ENCODE results near the gene TNP2. TPM values are rescaled to one million over a fixed set of nuclear protein-coding genes. Genes with fewer than 3 reads are reported as not detected.

TNP2 gene
- total RNA-seq, 2 donors from 2014 or later = not detected

DNA sequence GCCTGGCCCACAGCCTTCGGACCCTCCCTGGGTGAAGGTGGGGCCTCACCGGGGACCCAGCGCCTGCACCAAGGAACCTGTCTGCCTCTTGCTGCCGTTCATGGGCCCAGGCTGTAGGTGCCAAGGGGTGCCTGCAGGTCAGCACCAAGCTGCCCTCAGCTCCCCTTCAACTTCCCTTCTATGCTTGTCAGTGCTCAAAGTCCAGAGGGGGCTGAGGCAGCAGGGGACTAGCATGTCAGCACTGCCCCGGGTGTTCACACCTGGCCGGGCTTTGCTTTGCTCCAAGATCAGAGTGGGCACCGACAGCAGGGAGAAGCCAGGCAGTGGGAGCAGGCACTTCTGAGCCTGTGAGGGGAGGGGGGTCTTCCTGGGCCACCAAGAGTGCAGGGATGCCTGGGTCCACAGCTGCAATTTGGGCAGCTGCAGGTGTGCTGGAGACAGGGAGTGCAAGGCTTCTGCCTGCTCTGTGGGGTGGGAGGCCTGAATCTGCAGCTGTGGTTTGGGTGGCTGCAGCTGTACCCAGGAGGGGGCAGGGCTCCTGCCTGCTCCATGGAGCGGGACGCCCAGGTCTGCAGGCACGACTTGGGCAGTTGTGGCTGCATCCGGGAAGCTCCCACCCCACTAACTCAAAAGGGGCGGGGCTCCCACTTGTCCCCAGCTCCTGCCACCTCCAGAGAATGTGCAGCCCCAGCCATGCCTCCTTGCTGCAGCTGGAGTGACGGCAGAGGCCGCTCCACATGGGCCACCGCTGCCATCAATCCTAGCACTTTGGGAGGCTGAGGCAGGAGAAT is 39.6 kb upstream of the TNP2 start:
- H3K9ac ChIP-seq (ENCODE audit: low read depth in 2 of 2, low read length in 2 of 2) = no peak overlapping the region
- no peaks in the 10 kb centered on the region for H3K36me3 ChIP-seq
- no peaks in the 10 kb centered on the region for H3K27me3 ChIP-seq
- TF ChIP-seq, protein P1, sequence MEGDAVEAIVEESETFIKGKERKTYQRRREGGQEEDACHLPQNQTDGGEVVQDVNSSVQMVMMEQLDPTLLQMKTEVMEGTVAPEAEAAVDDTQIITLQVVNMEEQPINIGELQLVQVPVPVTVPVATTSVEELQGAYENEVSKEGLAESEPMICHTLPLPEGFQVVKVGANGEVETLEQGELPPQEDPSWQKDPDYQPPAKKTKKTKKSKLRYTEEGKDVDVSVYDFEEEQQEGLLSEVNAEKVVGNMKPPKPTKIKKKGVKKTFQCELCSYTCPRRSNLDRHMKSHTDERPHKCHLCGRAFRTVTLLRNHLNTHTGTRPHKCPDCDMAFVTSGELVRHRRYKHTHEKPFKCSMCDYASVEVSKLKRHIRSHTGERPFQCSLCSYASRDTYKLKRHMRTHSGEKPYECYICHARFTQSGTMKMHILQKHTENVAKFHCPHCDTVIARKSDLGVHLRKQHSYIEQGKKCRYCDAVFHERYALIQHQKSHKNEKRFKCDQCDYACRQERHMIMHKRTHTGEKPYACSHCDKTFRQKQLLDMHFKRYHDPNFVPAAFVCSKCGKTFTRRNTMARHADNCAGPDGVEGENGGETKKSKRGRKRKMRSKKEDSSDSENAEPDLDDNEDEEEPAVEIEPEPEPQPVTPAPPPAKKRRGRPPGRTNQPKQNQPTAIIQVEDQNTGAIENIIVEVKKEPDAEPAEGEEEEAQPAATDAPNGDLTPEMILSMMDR (IDR thresholded peaks at IDR 0.05) = no peak
- intact Hi-C loops (cut with DNase I) = no loop called here
- H3K4me1 ChIP-seq = peaks cover 12% of the 10 kb centered on the region
- DNase-seq = no peak
- H3K27ac ChIP-seq = no peak overlapping the region
- no peaks in the 10 kb centered on the region for H3K9me3 ChIP-seq
- H3K4me3 ChIP-seq = no peak overlapping the region

DNA sequence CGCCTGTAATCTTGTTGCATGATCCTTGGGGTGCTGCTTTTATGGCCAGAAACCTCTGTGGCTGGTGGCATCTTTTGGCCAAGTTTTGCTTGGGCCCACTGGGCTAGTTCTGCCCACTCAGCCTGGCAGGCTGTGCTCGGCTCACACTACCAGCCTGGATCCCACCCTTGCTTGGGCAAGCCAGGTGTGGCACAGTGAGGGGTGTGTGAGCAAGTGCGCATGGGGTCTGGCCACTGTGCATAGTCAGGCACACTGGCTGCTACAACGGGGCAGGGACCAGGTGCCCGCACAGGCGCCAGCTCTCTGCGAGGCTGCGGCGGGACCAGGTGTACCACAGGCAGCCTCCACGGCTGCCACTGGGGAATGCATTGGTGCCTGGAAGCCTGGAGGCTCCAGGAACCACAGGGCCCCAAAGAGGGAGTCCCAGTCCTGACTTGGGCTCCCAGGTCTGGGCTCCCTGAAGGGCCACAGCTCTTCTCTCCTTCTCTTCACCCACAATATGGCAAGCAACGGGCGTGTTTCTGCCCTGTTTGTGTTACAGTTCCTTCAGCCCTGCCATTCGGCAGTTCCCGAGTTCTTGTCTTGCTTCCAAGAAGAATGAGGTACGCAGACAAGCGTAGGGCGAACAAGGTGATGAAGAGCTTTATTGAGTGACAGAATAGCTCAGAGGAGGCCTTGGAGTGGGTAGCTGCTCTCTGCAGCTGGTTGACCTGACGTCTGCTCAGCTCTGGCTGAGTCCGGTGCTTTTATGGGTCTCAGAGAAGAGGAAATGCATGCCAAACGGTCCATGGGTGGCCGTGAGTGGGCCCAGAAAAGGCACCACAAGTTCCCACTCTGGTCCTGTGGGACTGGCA is 38.7 kb upstream of the TNP2 start:
- H3K36me3 ChIP-seq = no peaks in the 10 kb centered on the region
- no peak for DNase-seq
- TF ChIP-seq, protein P1 (IDR thresholded peaks at IDR 0.05) = no peak
- H3K27me3 ChIP-seq = no peaks in the 10 kb centered on the region
- no peak overlapping the region for H3K27ac ChIP-seq
- no peaks in the 10 kb centered on the region for H3K9me3 ChIP-seq
- no peak overlapping the region for H3K9ac ChIP-seq (ENCODE audit: low read depth in 2 of 2, low read length in 2 of 2)
- intact Hi-C loops (cut with DNase I) = no loop called here
- H3K4me1 ChIP-seq = peaks cover 10% of the 10 kb centered on the region
- no peak overlapping the region for H3K4me3 ChIP-seq

DNA sequence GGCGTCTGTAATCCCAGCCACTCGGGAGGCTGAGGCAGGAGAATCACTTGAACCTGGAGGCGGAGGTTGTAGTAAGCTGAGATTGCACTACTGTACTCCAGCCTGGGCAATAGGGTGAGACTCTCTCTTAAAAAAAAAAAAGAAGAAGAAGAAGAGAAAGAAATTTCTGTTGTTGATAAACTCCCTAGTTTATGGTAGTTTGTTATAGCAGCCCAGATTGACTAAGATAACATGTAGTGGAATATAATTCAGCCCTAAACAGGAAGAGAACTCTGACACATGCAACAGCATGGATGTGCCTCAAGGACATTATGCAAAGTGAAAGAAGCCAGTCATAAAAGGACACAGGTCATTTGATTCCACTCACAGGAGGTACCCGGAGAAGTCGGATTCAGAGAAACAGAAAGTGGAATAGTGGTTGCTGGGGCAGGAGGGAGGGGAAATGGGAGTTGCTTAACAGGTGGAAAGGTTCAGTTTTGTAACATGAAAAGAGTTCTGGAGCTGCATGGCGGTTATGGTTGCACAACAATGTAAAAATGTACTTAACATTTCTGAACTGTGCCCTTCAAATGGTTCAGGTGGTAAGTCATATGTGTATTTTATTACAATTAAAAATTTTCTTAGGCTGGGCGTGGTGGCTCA is 38.0 kb upstream of the TNP2 start:
- Histone ChIP-seq H3K27ac (peak overlapping the region; percentile 22), H3K9ac (ENCODE audit: low read depth in 2 of 2, low read length in 2 of 2) (no peak overlapping the region), H3K36me3 (no peaks in the 10 kb centered on the region), H3K27me3 (no peaks in the 10 kb centered on the region), H3K4me3 (no peak overlapping the region), H3K9me3 (no peaks in the 10 kb centered on the region), H3K4me1 (peaks cover 8% of the 10 kb centered on the region)
- TF ChIP-seq, protein P1 (IDR thresholded peaks at IDR 0.05) = no peak
- intact Hi-C loops (cut with DNase I) = no loop called here
- no peak for DNase-seq

DNA sequence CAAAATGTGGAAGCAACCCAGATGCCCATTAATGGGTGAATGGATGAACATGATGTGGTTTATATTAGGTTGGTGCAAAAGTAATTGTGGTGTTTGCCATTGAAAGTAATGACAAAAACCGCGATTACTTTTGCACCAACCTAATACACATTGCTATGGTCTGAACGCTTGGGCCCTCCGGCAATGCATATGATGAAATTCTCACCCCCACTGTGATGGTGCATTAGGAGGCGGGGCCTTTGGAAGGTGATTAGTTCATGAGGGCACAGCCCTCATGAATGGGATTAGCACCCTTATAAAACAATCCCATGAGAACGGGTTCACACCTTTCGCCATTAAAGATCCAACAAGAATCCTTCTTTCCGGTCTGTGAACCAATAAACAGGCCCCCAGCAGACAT is 37.3 kb upstream of the TNP2 start:
- H3K27ac ChIP-seq = no peak overlapping the region
- H3K27me3 ChIP-seq = no peaks in the 10 kb centered on the region
- intact Hi-C loops (cut with DNase I) = no loop called here
- TF ChIP-seq, protein P1 (IDR thresholded peaks at IDR 0.05) = no peak
- H3K9ac ChIP-seq (ENCODE audit: low read depth in 2 of 2, low read length in 2 of 2) = no peak overlapping the region
- no peak for DNase-seq
- H3K36me3 ChIP-seq = no peaks in the 10 kb centered on the region
- peaks cover 8% of the 10 kb centered on the region for H3K4me1 ChIP-seq
- H3K4me3 ChIP-seq = no peak overlapping the region
- no peaks in the 10 kb centered on the region for H3K9me3 ChIP-seq

DNA sequence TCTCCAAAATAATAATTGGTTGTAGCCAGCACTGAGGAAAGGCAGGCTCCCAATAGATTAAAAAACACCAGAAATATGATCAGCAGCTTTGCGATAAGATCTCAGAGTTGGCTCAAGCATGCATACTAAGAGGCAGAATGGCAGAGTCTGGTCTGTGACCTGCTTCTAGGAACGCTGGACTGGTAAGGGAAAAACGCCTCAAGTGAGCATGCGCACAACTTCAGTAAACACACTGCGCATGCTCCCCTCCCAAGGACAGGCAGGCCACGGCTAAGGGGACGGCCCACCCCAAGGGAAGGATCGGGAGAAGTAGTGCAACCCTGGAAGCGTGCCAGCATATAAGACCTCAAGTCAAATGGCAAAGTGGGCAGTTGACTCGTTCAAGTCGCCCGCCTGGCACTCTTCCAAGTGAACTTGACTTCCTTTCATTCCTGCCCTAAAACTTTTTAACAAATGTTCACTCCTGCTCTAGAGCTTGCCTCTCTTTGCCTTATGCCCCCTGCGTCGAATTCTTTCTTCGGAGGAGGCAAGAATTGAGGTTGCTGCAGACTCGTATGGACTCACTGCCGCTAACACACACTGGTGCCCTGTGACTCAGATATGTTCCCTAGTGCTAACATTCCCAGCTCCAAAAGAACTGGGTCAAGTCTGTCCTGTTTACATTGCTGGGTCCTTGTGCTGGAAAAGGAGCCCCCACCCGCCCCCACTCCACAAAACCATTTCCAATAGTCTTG is 34.4 kb upstream of the TNP2 start:
- peaks cover 4% of the 10 kb centered on the region for H3K4me1 ChIP-seq
- DNase-seq = no peak
- intact Hi-C loops (cut with DNase I) = no loop called here
- no peaks in the 10 kb centered on the region for H3K36me3 ChIP-seq
- H3K9ac ChIP-seq (ENCODE audit: low read depth in 2 of 2, low read length in 2 of 2) = no peak overlapping the region
- no peaks in the 10 kb centered on the region for H3K9me3 ChIP-seq
- TF ChIP-seq, protein P1 (IDR thresholded peaks at IDR 0.05) = no peak
- no peak overlapping the region for H3K4me3 ChIP-seq
- H3K27ac ChIP-seq = no peak overlapping the region
- H3K27me3 ChIP-seq = no peaks in the 10 kb centered on the region

Measured in colonic mucosa (tissue), 4 donors.